Suprapubic skin (tissue), 4 donors: Measurements from ENCODE around the gene SLC18B1. TPM values are rescaled to one million over a fixed set of nuclear protein-coding genes. Genes with fewer than 3 reads are reported as not detected.

Experiments used
- DNase-seq, 2 donors: peaks; one replicate each; pipeline ENCODE4 v3.0.0-alpha.2; 2019; ENCODE audit warnings: low spot score in 2 of 2
- H3K27ac ChIP-seq: fragments of 200-600 bp; sonication (generic); one replicate; pipeline ENCODE4 v1.5.1; 2019
- H3K27me3 ChIP-seq: fragments of 200-600 bp; sonication (generic); one replicate; pipeline ENCODE4 v1.5.1; 2019
- H3K36me3 ChIP-seq: fragments of 200-600 bp; sonication (generic); one replicate; pipeline ENCODE4 v1.5.1; 2019
- H3K4me1 ChIP-seq: fragments of 200-600 bp; sonication (generic); one replicate; pipeline ENCODE4 v1.5.1; 2019
- H3K4me3 ChIP-seq: fragments of 200-600 bp; sonication (generic); one replicate; pipeline ENCODE4 v1.5.1; 2019; ENCODE audit warnings: mild to moderate bottlenecking
- H3K9me3 ChIP-seq: fragments of 200-600 bp; sonication (generic); one replicate; pipeline ENCODE4 v1.5.1; 2019
- CTCF ChIP-seq, 2 donors: fragments of 200-600 bp in 1 of 2; fragments of 450-650 bp in 1 of 2; sonication (generic) in 1 of 2; IDR thresholded peaks; one replicate each; pipeline ENCODE4 v1.5.1; 2016 to 2019; ENCODE audit warnings: antibody characterized with exemption in 2 of 2, mild to moderate bottlenecking in 1 of 2, moderate library complexity in 1 of 2
- EP300 ChIP-seq: sonication (generic); formaldehyde crosslinking; IDR thresholded peaks from one replicate; pipeline ENCODE4 v1.6.1; 2017; ENCODE audit warnings: antibody characterized with exemption
- POLR2A ChIP-seq, 2 donors: fragments of 450-650 bp; IDR thresholded peaks; one replicate each; pipeline ENCODE4 v1.6.1; 2017; ENCODE audit warnings: antibody characterized with exemption in 2 of 2, mild to moderate bottlenecking in 2 of 2, moderate library complexity in 2 of 2
- POLR2AphosphoS5 ChIP-seq, 3 donors: sonication (generic); formaldehyde crosslinking; IDR thresholded peaks; one replicate each; pipeline ENCODE4 v1.6.1; 2017; ENCODE audit warnings: antibody characterized with exemption in 3 of 3
- WGBS: methylation state at CpG from one replicate; pipeline ENCODE4 v1.1.5; 2018; 5-methylcytosine and 5-hydroxymethylcytosine counted together
- total RNA-seq, 4 donors: library from RNA; depleted of rRNA; stranded (reverse); fragments of >200 nt; gene quantifications; one replicate each; pipeline ENCODE4 v1.1.0, GENCODE V29; 2016

Gene SLC18B1
- total RNA-seq, 4 donors from 2014 or later, result 8.4 to 11.2 (median 9.9) TPM

GRCh38 chr6:132805548-132805947, 7.1 kb upstream of the SLC18B1 start:
- Histone ChIP-seq H3K27me3 (no peaks in the 10 kb centered on the region), H3K36me3 (no peaks in the 10 kb centered on the region), H3K4me1 (no peaks in the 10 kb centered on the region), H3K4me3 (no peak overlapping the region), H3K27ac (no peak overlapping the region), H3K9me3 (no peaks in the 10 kb centered on the region)
- 89% methylated on average over 2 of the region's 2 CpGs for WGBS
- TF ChIP-seq EP300, result no peak
- no peak for TF ChIP-seq POLR2AphosphoS5 (IDR thresholded peaks at IDR 0.05)
- no peak for TF ChIP-seq CTCF (IDR thresholded peaks at IDR 0.05)
- no peak for DNase-seq

- Histone ChIP-seq H3K4me1 (no peaks in the 10 kb centered on the region), H3K9me3 (no peaks in the 10 kb centered on the region), H3K27ac (no peak overlapping the region), H3K4me3 (no peak overlapping the region), H3K36me3 (no peaks in the 10 kb centered on the region), H3K27me3 (no peaks in the 10 kb centered on the region)
- no peak for DNase-seq
- WGBS, result 97% methylated on average over 1 of the region's 1 CpG
- TF ChIP-seq POLR2A (IDR thresholded peaks at IDR 0.05), result no peak
- no peak for TF ChIP-seq EP300
- no peak for TF ChIP-seq CTCF (IDR thresholded peaks at IDR 0.05)
- TF ChIP-seq POLR2AphosphoS5 (IDR thresholded peaks at IDR 0.05), result no peak
Observed at GRCh38 chr6:132804251-132804650, 5.8 kb upstream of the SLC18B1 start.

DNA sequence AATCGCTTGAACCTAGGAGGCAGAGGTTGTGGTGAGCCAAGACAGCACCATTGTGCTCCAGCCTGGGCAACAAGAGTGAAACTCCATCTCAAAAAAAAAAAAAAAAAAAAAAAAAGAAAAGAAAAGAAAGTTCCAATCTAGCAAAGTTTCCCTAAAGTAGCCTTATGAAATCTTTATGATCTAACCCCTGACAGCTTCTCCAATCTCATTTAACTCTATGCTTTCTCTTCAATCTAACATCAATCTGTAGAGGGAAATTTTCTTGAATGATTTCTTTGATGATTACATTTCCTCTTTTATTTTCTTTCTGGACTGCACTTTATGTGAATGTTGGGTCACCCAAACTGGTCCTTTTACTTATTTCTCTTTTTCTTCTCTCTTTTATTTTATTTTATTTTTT, 2.2 kb upstream of the SLC18B1 start:
- 100% methylated on average over 1 of the region's 1 CpG for WGBS
- no peaks in the 10 kb centered on the region for H3K36me3 ChIP-seq
- no peak for DNase-seq
- H3K4me1 ChIP-seq, result peaks cover 4% of the 10 kb centered on the region
- no peaks in the 10 kb centered on the region for H3K27me3 ChIP-seq
- TF ChIP-seq EP300 (no peak), POLR2AphosphoS5 (IDR thresholded peaks at IDR 0.05) (no peak), POLR2A (IDR thresholded peaks at IDR 0.05) (no peak), CTCF (IDR thresholded peaks at IDR 0.05) (no peak)
- no peak overlapping the region for H3K4me3 ChIP-seq
- no peaks in the 10 kb centered on the region for H3K9me3 ChIP-seq
- no peak overlapping the region for H3K27ac ChIP-seq

DNA sequence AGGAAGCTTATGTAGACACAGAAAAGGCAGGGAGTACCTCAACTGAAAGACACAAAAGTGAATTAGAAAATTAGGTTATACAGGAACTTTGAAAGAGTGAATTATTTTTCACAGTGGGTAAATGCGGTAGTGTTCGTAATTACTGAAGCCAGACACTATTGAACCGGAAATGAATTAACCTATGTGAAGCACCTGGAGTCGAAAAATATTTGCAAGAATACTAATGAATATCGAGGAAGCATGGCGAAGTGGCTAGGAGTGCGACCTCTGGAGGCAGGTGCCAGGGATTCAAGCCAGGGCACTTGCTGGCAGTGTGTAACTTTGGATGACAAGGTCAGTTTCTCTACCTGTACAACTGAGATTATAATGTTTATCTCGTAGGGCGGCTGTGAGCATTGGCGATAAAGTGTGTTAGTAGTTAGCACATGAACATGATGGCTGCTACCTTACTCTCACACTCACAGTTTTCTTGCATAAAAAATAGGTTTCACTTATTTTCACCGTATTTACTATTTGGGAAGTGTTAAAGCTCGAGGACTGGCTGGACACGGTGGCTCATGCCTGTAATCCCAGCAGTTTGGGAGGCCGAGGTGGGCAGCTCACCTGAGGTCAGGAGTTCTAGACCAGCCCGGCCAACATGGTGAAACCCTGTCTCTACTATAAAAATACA, 567 bp upstream of the SLC18B1 start:
- Histone ChIP-seq H3K27ac (peak overlapping the region; percentile 57), H3K4me1 (peaks cover 4% of the 10 kb centered on the region), H3K27me3 (no peaks in the 10 kb centered on the region), H3K9me3 (no peaks in the 10 kb centered on the region), H3K4me3 (no peak overlapping the region), H3K36me3 (no peaks in the 10 kb centered on the region)
- peak in 1 of 2 donors; percentile 68 for DNase-seq
- no peak for TF ChIP-seq POLR2A (IDR thresholded peaks at IDR 0.05)
- TF ChIP-seq CTCF (IDR thresholded peaks at IDR 0.05), result peak; percentile 15 to 69
- 20% methylated on average over 15 of the region's 15 CpGs for WGBS

DNA sequence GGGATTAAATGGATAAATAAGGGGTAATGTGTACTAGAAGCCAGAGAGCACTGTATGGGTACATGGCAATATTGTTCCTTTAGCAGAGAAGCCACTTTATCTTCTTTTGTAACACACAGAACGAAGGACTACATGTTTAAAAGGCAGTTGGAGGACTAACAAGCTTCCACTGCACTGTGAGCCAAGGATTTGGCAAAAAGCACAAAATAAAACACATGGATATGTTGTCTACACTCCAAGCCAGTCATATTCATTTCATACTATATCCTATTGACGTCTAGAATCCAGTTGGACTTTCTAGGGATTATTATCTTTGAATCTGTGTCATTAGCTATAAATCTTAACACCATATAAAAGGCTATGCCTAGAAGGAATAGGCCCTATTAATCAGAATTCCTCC, 3.0 kb downstream of the SLC18B1 start:
- no peak overlapping the region for H3K27ac ChIP-seq
- no peaks in the 10 kb centered on the region for H3K9me3 ChIP-seq
- 66% methylated on average over 2 of the region's 2 CpGs for WGBS
- peaks cover 4% of the 10 kb centered on the region for H3K4me1 ChIP-seq
- TF ChIP-seq POLR2AphosphoS5 (IDR thresholded peaks at IDR 0.05), result no peak
- no peak for TF ChIP-seq POLR2A (IDR thresholded peaks at IDR 0.05)
- no peak for TF ChIP-seq EP300
- no peak for TF ChIP-seq CTCF (IDR thresholded peaks at IDR 0.05)
- no peak for DNase-seq
- H3K36me3 ChIP-seq, result peaks cover 5% of the 10 kb centered on the region
- no peak overlapping the region for H3K4me3 ChIP-seq
- no peaks in the 10 kb centered on the region for H3K27me3 ChIP-seq
